Natural killer cell treated with Interleukin-12 subunit alpha and Interleukin-12 subunit beta and Interleukin-15 and Interleukin-18, amount 100 ng/mL, for 72 hours (primary cell): Measurements from ENCODE around the gene GID8. TPM values are rescaled to one million over a fixed set of nuclear protein-coding genes. Genes with fewer than 3 reads are reported as not detected.
A peak's percentile ranks its signal among the peaks of the same experiment; 100 is the strongest.

Source experiments
- ATAC-seq, 2 donors: fragments of 150-1000 bp; cut with Tn5 transposase in 1 of 2; sonication (Bioruptor Pico), chemical (Tn5 transposase) in 1 of 2; 2 replicates each; pipeline ENCODE4 v1.10.0; 2021
- DNase-seq: peaks from one replicate; pipeline ENCODE4 v3.0.0; 2022; ENCODE audit warnings: low spot score
- H3K27ac Mint-ChIP-seq, 2 donors: 1 replicate in 1 of 2; 2 replicates in 1 of 2; pipeline ENCODE4 v1.8.0; 2022; ENCODE audit warnings: mixed read lengths in 2 of 2, mild to moderate bottlenecking in 1 of 2, moderate library complexity in 1 of 2
- H3K27me3 Mint-ChIP-seq, 2 donors: 1 replicate in 1 of 2; 2 replicates in 1 of 2; pipeline ENCODE4 v1.8.0; 2022; ENCODE audit warnings: mixed read lengths in 2 of 2
- H3K36me3 Mint-ChIP-seq: one replicate; pipeline ENCODE4 v1.8.0; 2022; ENCODE audit warnings: mixed read lengths
- H3K4me1 Mint-ChIP-seq, 2 donors: 1 replicate in 1 of 2; 2 replicates in 1 of 2; pipeline ENCODE4 v1.8.0; 2022; ENCODE audit warnings: low read depth in 2 of 2, mixed read lengths in 2 of 2, mild to moderate bottlenecking in 1 of 2
- H3K4me3 Mint-ChIP-seq: one replicate; pipeline ENCODE4 v1.8.0; 2022; ENCODE audit warnings: mixed read lengths
- H3K9me3 Mint-ChIP-seq: 2 replicates; pipeline ENCODE4 v1.8.0; 2022; ENCODE audit warnings: mixed read lengths
- total RNA-seq, 2 donors: library from RNA; stranded (reverse); gene quantifications; one replicate each; pipeline ENCODE4 v1.2.3, GENCODE V29; 2022

The GID8 gene
- total RNA-seq, 2 donors from 2014 or later: 34.9 to 35.5 TPM

DNA sequence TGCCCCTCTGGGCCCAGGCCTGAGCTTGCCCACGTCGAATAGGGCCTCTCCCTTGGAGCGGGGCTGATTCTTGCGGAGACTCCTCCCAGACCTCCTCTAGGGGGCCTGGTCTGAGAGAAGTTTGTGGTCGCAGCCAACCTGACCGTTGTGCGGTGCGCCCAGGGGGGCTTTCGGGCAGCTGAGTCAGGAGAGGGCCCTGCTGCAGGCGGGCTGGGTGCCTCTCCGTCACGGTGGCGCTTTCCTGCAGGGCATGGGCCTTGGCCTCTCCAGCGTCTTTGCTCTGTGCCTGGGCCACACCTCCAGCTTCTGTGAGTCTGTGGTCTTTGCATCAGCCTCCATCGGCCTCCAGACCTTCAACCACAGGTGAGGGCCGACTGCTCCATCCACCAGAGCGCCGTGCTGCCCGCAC lies 27.4 kb downstream of the GID8 start:
- H3K4me1 Mint-ChIP-seq: no peaks in the 10 kb centered on the region
- H3K36me3 Mint-ChIP-seq: no peaks in the 10 kb centered on the region
- no peak overlapping the region for H3K4me3 Mint-ChIP-seq
- H3K27ac Mint-ChIP-seq: no peak overlapping the region
- no peaks in the 10 kb centered on the region for H3K27me3 Mint-ChIP-seq
- DNase-seq: no peak
- H3K9me3 Mint-ChIP-seq: no peaks in the 10 kb centered on the region
- no peak for ATAC-seq

DNA sequence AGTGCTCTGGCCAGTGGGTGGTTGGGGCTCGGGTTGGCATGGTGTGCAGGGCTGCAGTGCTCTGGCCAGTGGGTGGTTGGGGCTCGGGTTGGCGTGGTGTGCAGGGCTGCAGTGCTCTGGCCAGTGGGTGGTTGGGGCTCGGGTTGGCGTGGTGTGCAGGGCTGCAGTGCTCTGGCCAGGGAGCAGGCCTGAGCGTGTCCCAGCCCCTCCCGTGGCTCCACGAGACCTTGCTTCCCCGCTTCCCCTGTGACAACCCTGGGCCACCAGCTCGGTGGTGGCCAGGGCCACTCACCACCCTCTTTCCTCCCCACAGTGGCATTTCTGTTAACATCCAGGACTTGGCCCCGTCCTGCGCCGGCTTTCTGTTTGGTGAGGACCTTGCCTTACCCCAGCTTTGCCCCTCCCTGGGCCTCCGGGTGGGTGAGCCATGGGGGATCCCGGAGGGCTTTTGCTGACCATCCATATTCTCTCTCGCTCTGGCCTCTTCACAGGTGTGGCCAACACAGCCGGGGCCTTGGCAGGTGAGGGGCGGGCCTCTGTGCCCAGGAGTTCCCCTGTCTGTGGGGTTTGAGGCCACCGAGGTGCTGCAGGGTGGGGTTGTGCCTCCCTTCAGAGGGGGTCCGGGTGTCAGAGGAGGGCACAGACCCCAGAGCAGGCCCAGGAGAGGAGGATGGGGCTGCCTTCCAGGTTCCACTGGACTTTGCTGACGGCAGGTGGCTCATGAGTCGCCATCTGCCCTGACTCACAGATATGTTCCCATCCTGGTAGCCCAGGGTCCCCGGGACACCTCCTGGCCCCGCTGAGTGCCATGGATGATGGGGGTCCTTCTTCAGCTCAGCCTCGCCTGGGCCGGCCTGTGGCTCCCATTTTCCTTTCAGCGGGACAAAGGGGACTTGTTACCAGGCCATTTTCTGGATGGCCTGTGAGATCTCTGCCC lies 28.5 kb downstream of the GID8 start:
- Mint-ChIP-seq H3K9me3 (no peaks in the 10 kb centered on the region), H3K27ac (no peak overlapping the region), H3K4me1 (peaks cover under 1 to 3% of the 10 kb centered on the region in 2 donors), H3K36me3 (no peaks in the 10 kb centered on the region), H3K27me3 (peaks cover 3 to 6% of the 10 kb centered on the region in 2 donors), H3K4me3 (no peak overlapping the region)
- DNase-seq (no peak), ATAC-seq (no peak)

DNA sequence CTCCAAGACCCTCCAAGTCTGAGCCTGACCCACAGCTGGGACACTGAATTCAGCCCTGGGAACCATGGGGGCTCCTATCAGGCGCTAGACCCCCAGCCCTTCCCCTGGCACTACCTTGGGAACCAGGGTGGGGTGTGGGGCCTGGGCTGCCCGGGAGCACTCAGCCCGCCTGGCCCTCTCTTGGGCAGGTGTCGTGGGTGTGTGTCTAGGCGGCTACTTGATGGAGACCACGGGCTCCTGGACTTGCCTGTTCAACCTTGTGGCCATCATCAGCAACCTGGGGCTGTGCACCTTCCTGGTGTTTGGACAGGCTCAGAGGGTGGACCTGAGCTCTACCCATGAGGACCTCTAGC lies 29.2 kb downstream of the GID8 start:
- Mint-ChIP-seq H3K27ac (no peak overlapping the region), H3K4me1 (peaks cover 7 to 10% of the 10 kb centered on the region in 2 donors), H3K4me3 (no peak overlapping the region), H3K9me3 (no peaks in the 10 kb centered on the region), H3K27me3 (peaks cover 10 to 12% of the 10 kb centered on the region in 2 donors), H3K36me3 (no peaks in the 10 kb centered on the region)
- ATAC-seq (no peak), DNase-seq (no peak)

DNA sequence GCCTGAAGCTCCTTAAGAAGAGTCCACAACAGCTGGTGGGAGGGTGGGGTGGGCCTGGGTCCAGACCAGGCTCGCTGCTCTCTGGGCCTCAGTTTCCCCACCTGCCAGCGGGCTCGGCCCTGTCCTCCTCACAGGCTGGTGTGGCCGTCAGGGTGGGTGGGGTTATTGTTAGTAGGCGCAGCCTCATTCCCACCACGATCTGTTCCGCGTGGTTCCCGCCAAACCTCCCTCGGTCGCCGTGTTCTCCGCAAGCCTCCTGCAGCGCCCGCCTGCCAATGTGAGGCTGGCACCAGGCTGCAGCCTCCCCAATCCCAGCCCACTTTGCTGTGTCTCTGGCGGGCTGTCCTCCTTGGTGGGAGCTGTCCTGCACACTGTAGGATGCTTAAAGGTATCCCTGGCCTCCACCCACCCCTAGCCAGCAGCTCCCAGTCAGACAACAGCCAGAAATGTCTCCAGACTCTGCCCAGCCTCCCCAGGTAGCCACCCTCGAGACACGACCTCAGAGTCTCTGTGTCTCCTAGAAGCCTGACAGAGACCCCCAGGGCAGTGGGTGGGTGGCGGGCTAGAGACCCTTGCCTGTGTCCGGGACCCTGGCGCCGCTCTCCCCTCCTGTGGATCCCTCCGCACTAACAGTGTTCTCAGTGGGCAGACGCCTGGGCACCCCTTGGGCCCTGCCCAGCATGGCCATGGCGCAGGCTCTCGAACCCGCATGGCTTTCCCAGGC lies 29.8 kb downstream of the GID8 start:
- no peak overlapping the region for H3K4me3 Mint-ChIP-seq
- no peak for ATAC-seq

DNA sequence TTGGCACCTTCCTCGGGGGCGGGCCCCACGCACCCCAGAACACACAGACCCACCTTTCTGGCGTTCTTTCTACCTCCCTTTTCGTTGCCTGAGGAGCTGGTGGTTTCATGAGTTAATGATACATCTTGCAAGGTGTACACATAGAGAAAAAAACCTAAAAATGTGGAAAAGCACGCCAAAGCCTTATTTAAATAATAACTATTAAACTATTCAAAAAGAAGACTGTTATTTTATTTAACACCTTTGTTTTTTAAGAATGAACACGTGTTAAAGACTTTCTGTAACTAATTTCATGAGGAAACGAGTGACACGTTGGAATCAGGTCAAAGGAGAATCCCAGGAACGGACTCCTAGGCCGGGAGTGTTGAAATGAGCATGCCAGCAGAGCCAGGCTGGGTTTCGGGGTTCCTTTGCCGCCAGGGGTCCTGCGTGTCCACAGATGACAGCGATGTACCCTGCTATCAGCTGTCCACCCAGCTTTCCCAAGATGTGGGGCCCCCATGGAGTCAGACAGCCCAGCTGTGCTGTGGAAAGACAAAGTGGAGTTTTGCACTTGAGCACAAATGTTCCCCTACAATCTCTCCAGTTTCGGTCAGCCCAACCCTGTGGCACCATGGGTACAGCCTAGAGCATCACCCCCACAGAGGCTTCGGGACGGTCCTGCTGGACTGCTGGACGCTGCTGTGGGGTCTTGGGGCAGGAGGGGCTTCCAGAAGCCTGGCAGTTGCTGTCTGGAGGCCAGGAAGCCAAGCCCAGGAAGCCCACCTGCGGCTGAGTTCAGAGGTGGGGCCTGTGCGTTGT lies 30.6 kb downstream of the GID8 start:
- Mint-ChIP-seq H3K27me3 (peaks cover 14 to 18% of the 10 kb centered on the region in 2 donors), H3K9me3 (no peaks in the 10 kb centered on the region), H3K4me1 (peaks cover 11 to 15% of the 10 kb centered on the region in 2 donors), H3K27ac (no peak overlapping the region), H3K4me3 (no peak overlapping the region), H3K36me3 (no peaks in the 10 kb centered on the region)
- DNase-seq: no peak
- no peak for ATAC-seq

More for the DNA sequence above, 29.8 kb downstream of the GID8 start:
- peaks cover 11 to 15% of the 10 kb centered on the region in 2 donors for H3K4me1 Mint-ChIP-seq
- no peaks in the 10 kb centered on the region for H3K36me3 Mint-ChIP-seq
- no peak for DNase-seq
- no peaks in the 10 kb centered on the region for H3K9me3 Mint-ChIP-seq
- no peak overlapping the region for H3K27ac Mint-ChIP-seq
- peaks cover 14 to 18% of the 10 kb centered on the region in 2 donors for H3K27me3 Mint-ChIP-seq

DNA sequence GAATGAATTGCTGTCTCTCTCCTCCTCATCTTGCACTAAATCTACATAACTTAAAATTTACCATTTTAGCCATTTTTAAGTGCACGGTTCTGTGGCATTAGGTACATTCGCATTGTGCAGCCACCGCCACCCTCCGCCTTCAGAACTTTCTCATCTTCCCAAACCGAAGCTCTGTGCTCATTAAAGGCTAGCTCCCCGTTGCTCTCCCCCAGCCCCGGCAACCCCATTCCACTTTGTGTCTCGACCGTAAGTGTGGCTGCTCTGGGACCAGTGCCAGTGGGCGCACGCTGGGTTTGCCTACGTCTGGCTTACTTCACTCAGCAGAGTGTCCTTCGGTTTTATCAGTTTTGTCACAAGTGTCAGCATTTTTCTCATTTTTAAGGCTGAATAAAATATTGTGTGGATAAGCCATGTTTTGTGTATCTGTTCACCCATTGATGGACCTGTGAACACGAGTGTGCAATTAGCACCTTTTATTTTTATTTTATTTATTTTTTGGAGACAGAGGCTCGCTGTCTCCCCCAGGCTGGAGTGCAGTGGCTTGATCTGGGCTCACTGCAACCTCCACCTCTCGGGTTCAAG lies 31.3 kb downstream of the GID8 start:
- peaks cover 14 to 20% of the 10 kb centered on the region in 2 donors for H3K27me3 Mint-ChIP-seq
- DNase-seq (no peak), ATAC-seq (no peak)
- H3K4me3 Mint-ChIP-seq: no peak overlapping the region
- H3K4me1 Mint-ChIP-seq: peaks cover 11 to 15% of the 10 kb centered on the region in 2 donors
- no peaks in the 10 kb centered on the region for H3K36me3 Mint-ChIP-seq
- H3K27ac Mint-ChIP-seq: no peak overlapping the region
- no peaks in the 10 kb centered on the region for H3K9me3 Mint-ChIP-seq

DNA sequence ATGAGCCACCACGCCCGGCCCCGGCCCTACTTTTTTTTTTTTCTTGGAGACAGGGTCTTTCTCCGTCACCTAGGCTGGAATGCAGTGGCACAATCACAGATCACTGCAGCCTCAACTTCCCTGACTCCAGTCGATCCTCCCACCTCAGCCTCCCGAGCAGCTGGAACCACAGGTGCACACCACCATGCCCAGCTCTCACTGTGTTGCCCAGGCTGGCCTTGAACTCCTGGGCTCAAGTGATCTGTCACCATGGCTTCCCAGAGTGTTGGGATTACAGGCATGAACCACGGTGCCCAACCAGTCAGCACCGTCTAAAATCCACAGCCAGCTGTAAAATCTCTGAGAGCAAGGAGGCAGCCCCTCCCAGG lies 32.0 kb downstream of the GID8 start:
- Mint-ChIP-seq H3K27me3 (peaks cover 15 to 26% of the 10 kb centered on the region in 2 donors), H3K27ac (no peak overlapping the region), H3K36me3 (no peaks in the 10 kb centered on the region), H3K9me3 (no peaks in the 10 kb centered on the region), H3K4me3 (no peak overlapping the region), H3K4me1 (peaks cover 11 to 15% of the 10 kb centered on the region in 2 donors)
- ATAC-seq: no peak
- no peak for DNase-seq

DNA sequence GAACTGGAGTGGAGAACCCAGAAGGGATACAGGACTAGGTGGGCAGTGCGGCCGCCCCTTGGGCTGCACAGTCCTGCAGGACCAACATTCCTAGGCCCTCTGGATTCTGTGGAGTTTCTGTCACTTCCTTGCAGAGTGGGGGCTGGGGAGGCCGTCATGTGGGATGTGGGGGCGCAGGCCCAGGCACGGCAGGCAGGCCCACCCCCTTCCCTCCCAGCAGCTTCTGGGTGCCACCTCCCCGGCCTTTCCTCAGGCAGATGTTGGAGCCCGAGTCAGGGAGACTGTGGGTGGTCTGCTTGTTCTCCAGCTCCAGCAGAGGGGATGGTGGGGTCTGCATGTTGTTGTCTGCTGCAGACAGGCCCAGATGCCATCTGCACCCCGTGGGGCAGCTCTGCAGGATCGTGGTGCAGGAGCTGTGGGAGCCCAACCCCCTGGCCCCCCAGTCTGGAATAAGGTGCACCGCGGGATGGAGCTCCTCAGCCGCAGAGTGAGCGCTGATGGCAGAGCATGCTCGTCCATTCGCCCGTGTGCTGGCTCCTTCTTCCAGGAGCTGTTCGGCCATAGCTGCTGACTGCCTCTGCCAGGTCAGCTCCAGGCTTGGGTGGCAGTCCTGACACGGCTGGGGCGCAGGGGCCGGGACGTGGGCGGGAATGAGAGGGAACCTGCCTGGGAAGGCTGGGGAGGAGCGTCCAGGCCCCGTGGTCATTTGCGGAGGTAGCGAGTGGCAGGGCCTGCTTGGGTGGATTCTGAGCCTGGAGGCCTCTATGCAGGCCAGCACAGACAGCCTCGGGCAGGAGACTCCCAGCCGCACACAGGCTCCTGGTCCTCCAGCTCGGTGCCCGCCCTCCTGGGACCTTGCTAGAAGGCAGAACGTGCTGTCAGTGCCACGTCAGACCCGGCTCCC lies 32.6 kb downstream of the GID8 start:
- Mint-ChIP-seq H3K27ac (no peak overlapping the region), H3K27me3 (peaks cover 15 to 27% of the 10 kb centered on the region in 2 donors), H3K9me3 (no peaks in the 10 kb centered on the region), H3K36me3 (no peaks in the 10 kb centered on the region), H3K4me1 (peaks cover 11 to 15% of the 10 kb centered on the region in 2 donors), H3K4me3 (no peak overlapping the region)
- no peak for ATAC-seq
- no peak for DNase-seq

DNA sequence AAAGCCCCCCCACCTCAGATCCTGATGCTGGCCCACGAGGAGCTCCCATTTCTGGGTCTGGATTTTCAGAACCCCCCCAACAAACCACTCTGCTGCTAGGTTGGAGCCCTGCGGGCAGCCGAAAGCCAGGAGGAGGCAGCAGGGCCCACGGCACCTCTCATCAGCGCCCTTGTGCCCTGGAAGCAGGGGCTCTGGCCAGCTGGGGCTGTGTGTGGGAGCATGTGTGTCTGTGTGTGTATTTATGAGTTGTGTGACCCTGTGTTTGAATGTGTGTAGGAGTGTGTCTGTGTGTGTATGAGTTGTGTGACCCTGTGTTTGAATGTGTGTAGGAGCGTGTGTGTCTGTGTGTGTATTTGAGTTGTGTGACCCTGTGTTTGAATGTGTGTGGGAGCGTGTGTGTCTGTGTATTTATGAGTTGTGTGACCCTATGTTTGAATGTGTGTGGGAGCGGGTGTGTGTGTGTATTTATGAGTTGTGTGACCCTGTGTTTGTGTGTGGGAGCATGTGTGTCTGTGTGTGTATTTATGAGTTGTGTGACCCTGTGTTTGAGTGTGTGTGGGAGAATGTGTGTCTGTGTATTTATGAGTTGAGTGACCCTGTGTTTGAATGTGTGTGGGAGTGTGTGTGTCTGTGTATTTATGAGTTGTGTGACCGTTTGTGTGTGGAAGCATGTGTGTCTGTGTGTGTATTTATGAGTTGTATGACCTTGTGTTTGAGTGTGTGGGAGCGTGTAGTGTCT lies 33.4 kb downstream of the GID8 start:
- H3K36me3 Mint-ChIP-seq: no peaks in the 10 kb centered on the region
- peak overlapping the region in 1 of 2 donors; percentile 0 for H3K27ac Mint-ChIP-seq
- H3K27me3 Mint-ChIP-seq: peaks cover 18 to 30% of the 10 kb centered on the region in 2 donors
- ATAC-seq (no peak), DNase-seq (no peak)
- peaks cover 11 to 15% of the 10 kb centered on the region in 2 donors for H3K4me1 Mint-ChIP-seq
- H3K9me3 Mint-ChIP-seq: no peaks in the 10 kb centered on the region
- H3K4me3 Mint-ChIP-seq: peak overlapping the region; percentile 32

DNA sequence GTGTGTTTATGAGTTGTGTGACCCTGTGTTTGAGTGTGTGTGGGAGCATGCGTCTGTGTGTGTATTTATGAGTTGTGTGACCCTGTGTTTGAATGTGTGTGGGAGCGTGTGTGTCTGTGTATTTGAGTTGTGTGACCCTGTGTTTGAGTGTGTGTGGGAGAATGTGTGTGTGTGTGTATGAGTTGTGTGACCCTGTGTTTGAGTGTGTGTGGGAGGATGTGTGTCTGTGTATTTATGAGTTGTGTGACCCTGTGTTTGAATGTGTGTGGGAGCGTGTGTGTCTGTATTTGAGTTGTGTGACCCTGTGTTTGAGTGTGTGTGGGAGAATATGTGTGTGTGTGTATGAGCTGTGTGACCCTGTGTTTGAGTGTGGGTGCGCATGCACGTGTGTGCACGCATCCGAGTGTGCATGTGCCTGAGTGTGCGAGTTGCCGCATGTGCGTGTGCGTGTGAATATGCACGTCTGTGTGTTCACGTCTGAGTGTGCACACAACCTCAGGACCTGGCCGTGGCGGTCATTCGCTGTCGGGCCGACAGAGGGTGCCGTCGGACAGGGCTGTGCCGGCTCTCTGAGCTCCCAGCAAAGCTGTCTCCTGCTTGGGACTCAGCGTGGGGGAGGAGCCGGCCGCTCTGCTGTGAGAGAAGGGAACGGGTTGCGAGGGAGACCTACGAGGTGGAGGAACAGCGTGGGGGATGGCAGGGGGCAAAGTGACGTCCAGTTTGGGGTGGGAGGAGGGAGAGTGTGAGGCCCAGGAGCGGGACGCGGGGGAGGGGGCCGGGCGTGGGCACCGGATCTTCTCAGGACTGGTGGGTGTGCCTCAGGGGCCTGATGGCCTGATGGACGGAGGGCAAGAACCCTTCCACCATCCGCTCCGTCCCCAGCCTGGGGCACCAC lies 34.2 kb downstream of the GID8 start:
- Mint-ChIP-seq H3K27me3 (peaks cover 18 to 34% of the 10 kb centered on the region in 2 donors), H3K36me3 (no peaks in the 10 kb centered on the region), H3K9me3 (no peaks in the 10 kb centered on the region), H3K4me3 (peak overlapping the region; percentile 32), H3K27ac (peak overlapping the region in 1 of 2 donors; percentile 0), H3K4me1 (peaks cover 11 to 15% of the 10 kb centered on the region in 2 donors)
- peak; percentile 91 to 93 for ATAC-seq
- peak; percentile 81 for DNase-seq
